Loucy (cell line): Measurements from ENCODE around the gene ZKSCAN1.
A peak's percentile ranks its signal among the peaks of the same experiment; 100 is the strongest.

ENCODE experiments used
- H2AFZ ChIP-seq: fragments of 200-600 bp; sonication (generic); 2 replicates; pipeline ENCODE4 v1.6.0; 2016; ENCODE audit warnings: antibody characterized with exemption, mild to moderate bottlenecking, low read length, moderate library complexity
- H3F3A ChIP-seq: fragments of 200-600 bp; 2 replicates; pipeline ENCODE4 v1.6.0; 2016; ENCODE audit warnings: antibody characterized with exemption, low read depth, mild to moderate bottlenecking
- H3K27me3 ChIP-seq: fragments of 200-600 bp; sonication (generic); 2 replicates; pipeline ENCODE4 v1.6.1; 2014; ENCODE audit warnings: low read length, mild to moderate bottlenecking; ENCODE audit not compliant: insufficient read depth, poor library complexity, severe bottlenecking
- H3K36me3 ChIP-seq: fragments of 200-600 bp; sonication (generic); 2 replicates; pipeline ENCODE4 v1.6.1; 2016; ENCODE audit warnings: low read length; ENCODE audit not compliant: insufficient read depth
- H3K4me1 ChIP-seq: fragments of 200-600 bp; sonication (generic); 2 replicates; pipeline ENCODE4 v1.5.1; 2014; ENCODE audit warnings: low read length, mild to moderate bottlenecking; ENCODE audit not compliant: insufficient read depth, poor library complexity, severe bottlenecking
- H3K4me2 ChIP-seq: fragments of 200-600 bp; sonication (generic); 2 replicates; pipeline ENCODE4 v1.6.0; 2014; ENCODE audit warnings: antibody characterized with exemption, low read length, low read depth, mild to moderate bottlenecking; ENCODE audit not compliant: poor library complexity, severe bottlenecking
- H3K4me3 ChIP-seq: fragments of 200-600 bp; sonication (generic); 2 replicates; pipeline ENCODE4 v1.5.1; 2014; ENCODE audit warnings: low read length, mild to moderate bottlenecking, mixed read lengths; ENCODE audit not compliant: poor library complexity, severe bottlenecking
- H3K79me2 ChIP-seq: fragments of 200-600 bp; sonication (generic); 2 replicates; pipeline ENCODE4 v1.6.1; 2014; ENCODE audit warnings: low read length; ENCODE audit not compliant: insufficient read depth
- H3K9ac ChIP-seq: fragments of 200-600 bp; sonication (generic); 2 replicates; pipeline ENCODE4 v1.6.0; 2014; ENCODE audit warnings: mild to moderate bottlenecking, low read depth, low read length, moderate library complexity; ENCODE audit not compliant: poor library complexity, severe bottlenecking
- H3K9me2 ChIP-seq: fragments of 200-600 bp; sonication (generic); replicated peaks from 2 replicates; pipeline ENCODE4 v1.6.1; 2016; ENCODE audit warnings: low read depth, low read length, mixed read lengths
- H3K9me3 ChIP-seq: fragments of 200-600 bp; sonication (generic); 2 replicates; pipeline ENCODE4 v1.6.1; 2014; ENCODE audit warnings: mild to moderate bottlenecking, antibody characterized with exemption, low read length, low read depth; ENCODE audit not compliant: insufficient read depth
- H4K20me1 ChIP-seq: fragments of 200-600 bp; sonication (generic); 2 replicates; pipeline ENCODE4 v1.6.0; 2014; ENCODE audit warnings: antibody characterized with exemption, low read length, mild to moderate bottlenecking; ENCODE audit not compliant: insufficient read depth, poor library complexity, severe bottlenecking
- CTCF ChIP-seq: fragments of 200-600 bp; sonication (generic); conservative IDR thresholded peaks from 2 replicates; pipeline ENCODE4 v1.5.1; 2014; ENCODE audit warnings: mild to moderate bottlenecking, antibody characterized with exemption, low read length
- EZH2phosphoT487 ChIP-seq: fragments of 200-600 bp; IDR thresholded peaks from 2 replicates; pipeline ENCODE4 v1.6.1; 2018; ENCODE audit warnings: antibody characterized with exemption, mild to moderate bottlenecking, moderate library complexity, borderline replicate concordance

Gene ZKSCAN1

GRCh38 chr7:99992330-99993038 is 22.9 kb upstream of the ZKSCAN1 start:
- Histone ChIP-seq H3F3A (no peaks in the 10 kb centered on the region), H3K9ac (no peak overlapping the region), H2AFZ (peak overlapping the region; percentile 27; the same call in 1 of the 2 replicates), H3K27me3 (no peaks in the 10 kb centered on the region), H3K4me1 (peaks cover 3% of the 10 kb centered on the region), H3K36me3 (no peaks in the 10 kb centered on the region), H3K79me2 (no peaks in the 10 kb centered on the region), H3K9me3 (no peaks in the 10 kb centered on the region), H3K9me2 (no peaks in the 10 kb centered on the region), H4K20me1 (no peaks in the 10 kb centered on the region), H3K4me2 (no peak overlapping the region), H3K4me3 (no peak overlapping the region)
- TF ChIP-seq EZH2phosphoT487: no peak
- TF ChIP-seq CTCF: no peak

- TF ChIP-seq CTCF: no peak
- TF ChIP-seq EZH2phosphoT487: no peak
- no peaks in the 10 kb centered on the region for H3K36me3 ChIP-seq
- no peaks in the 10 kb centered on the region for H3K27me3 ChIP-seq
- no peaks in the 10 kb centered on the region for H3K79me2 ChIP-seq
- no peaks in the 10 kb centered on the region for H4K20me1 ChIP-seq
- H3F3A ChIP-seq: no peaks in the 10 kb centered on the region
- no peaks in the 10 kb centered on the region for H3K9me2 ChIP-seq
- H3K9ac ChIP-seq: no peak overlapping the region
- no peak overlapping the region for H3K4me2 ChIP-seq
- no peak overlapping the region for H3K4me3 ChIP-seq
- H2AFZ ChIP-seq: no peak overlapping the region
- H3K4me1 ChIP-seq: peaks cover 9% of the 10 kb centered on the region
- H3K9me3 ChIP-seq: no peaks in the 10 kb centered on the region
Observed at GRCh38 chr7:99994819-99995218, 20.6 kb upstream of the ZKSCAN1 start.

- Histone ChIP-seq H3K9me3 (no peaks in the 10 kb centered on the region), H2AFZ (peak overlapping the region; percentile 99), H3K36me3 (no peaks in the 10 kb centered on the region), H3K9ac (peak overlapping the region; percentile 91), H3K4me1 (peaks cover 9% of the 10 kb centered on the region), H4K20me1 (no peaks in the 10 kb centered on the region), H3K79me2 (no peaks in the 10 kb centered on the region), H3K27me3 (no peaks in the 10 kb centered on the region), H3F3A (no peaks in the 10 kb centered on the region), H3K4me3 (peak overlapping the region; percentile 95), H3K4me2 (peak overlapping the region; percentile 76), H3K9me2 (no peaks in the 10 kb centered on the region)
- no peak for TF ChIP-seq EZH2phosphoT487
- no peak for TF ChIP-seq CTCF
Observed at GRCh38 chr7:99996755-99997544, 18.4 kb upstream of the ZKSCAN1 start.
